ENCODE results near the gene COA7. TPM values are rescaled to one million over a fixed set of nuclear protein-coding genes. Genes with fewer than 3 reads are reported as not detected.

The COA7 gene
- total and polyA plus RNA-seq, 2 of the 8 experiments (the other 6 are each of a cell fraction or from before 2014, with no cell fraction given), result 23.2 to 61.8 TPM

DNA sequence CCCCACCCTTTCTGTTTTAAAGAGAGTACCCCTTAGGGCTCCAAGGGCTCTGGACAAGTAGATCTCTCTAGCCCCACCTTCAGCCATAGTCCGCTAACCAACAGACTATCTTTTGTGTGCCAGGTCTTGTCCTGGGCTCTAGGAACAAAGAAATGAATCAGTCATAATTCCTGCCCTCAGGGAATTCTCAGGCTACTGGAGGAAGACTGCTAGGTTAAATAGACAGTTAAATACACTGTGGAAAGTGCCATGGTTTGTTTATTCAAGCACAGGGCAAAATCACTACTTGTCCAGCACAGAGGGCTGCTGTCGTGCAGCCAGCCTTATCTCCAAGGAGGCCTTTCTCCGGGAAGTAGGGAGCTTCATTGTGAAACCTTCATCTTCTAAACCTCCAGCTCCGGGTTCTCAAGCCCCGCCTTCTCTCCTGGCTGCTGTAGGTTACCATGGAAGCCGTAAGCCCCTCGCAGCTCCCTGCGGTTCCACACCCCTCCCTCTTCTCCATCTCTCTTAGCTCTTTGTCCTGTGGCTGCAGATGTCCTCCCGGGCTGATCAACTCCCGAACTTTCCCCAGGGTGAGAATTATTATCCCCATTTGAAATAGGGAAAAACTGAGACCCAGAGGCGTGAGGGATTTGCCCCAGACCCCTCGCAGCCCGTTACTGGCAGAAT, 35.4 kb downstream of the COA7 start (continued):
- TF ChIP-seq, protein P1, sequence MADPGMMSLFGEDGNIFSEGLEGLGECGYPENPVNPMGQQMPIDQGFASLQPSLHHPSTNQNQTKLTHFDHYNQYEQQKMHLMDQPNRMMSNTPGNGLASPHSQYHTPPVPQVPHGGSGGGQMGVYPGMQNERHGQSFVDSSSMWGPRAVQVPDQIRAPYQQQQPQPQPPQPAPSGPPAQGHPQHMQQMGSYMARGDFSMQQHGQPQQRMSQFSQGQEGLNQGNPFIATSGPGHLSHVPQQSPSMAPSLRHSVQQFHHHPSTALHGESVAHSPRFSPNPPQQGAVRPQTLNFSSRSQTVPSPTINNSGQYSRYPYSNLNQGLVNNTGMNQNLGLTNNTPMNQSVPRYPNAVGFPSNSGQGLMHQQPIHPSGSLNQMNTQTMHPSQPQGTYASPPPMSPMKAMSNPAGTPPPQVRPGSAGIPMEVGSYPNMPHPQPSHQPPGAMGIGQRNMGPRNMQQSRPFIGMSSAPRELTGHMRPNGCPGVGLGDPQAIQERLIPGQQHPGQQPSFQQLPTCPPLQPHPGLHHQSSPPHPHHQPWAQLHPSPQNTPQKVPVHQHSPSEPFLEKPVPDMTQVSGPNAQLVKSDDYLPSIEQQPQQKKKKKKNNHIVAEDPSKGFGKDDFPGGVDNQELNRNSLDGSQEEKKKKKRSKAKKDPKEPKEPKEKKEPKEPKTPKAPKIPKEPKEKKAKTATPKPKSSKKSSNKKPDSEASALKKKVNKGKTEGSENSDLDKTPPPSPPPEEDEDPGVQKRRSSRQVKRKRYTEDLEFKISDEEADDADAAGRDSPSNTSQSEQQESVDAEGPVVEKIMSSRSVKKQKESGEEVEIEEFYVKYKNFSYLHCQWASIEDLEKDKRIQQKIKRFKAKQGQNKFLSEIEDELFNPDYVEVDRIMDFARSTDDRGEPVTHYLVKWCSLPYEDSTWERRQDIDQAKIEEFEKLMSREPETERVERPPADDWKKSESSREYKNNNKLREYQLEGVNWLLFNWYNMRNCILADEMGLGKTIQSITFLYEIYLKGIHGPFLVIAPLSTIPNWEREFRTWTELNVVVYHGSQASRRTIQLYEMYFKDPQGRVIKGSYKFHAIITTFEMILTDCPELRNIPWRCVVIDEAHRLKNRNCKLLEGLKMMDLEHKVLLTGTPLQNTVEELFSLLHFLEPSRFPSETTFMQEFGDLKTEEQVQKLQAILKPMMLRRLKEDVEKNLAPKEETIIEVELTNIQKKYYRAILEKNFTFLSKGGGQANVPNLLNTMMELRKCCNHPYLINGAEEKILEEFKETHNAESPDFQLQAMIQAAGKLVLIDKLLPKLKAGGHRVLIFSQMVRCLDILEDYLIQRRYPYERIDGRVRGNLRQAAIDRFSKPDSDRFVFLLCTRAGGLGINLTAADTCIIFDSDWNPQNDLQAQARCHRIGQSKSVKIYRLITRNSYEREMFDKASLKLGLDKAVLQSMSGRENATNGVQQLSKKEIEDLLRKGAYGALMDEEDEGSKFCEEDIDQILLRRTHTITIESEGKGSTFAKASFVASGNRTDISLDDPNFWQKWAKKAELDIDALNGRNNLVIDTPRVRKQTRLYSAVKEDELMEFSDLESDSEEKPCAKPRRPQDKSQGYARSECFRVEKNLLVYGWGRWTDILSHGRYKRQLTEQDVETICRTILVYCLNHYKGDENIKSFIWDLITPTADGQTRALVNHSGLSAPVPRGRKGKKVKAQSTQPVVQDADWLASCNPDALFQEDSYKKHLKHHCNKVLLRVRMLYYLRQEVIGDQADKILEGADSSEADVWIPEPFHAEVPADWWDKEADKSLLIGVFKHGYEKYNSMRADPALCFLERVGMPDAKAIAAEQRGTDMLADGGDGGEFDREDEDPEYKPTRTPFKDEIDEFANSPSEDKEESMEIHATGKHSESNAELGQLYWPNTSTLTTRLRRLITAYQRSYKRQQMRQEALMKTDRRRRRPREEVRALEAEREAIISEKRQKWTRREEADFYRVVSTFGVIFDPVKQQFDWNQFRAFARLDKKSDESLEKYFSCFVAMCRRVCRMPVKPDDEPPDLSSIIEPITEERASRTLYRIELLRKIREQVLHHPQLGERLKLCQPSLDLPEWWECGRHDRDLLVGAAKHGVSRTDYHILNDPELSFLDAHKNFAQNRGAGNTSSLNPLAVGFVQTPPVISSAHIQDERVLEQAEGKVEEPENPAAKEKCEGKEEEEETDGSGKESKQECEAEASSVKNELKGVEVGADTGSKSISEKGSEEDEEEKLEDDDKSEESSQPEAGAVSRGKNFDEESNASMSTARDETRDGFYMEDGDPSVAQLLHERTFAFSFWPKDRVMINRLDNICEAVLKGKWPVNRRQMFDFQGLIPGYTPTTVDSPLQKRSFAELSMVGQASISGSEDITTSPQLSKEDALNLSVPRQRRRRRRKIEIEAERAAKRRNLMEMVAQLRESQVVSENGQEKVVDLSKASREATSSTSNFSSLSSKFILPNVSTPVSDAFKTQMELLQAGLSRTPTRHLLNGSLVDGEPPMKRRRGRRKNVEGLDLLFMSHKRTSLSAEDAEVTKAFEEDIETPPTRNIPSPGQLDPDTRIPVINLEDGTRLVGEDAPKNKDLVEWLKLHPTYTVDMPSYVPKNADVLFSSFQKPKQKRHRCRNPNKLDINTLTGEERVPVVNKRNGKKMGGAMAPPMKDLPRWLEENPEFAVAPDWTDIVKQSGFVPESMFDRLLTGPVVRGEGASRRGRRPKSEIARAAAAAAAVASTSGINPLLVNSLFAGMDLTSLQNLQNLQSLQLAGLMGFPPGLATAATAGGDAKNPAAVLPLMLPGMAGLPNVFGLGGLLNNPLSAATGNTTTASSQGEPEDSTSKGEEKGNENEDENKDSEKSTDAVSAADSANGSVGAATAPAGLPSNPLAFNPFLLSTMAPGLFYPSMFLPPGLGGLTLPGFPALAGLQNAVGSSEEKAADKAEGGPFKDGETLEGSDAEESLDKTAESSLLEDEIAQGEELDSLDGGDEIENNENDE (IDR thresholded peaks at IDR 0.05; ENCODE audit: insufficient replicate concordance, low read length), result no peak
- TF ChIP-seq EZH2 (IDR thresholded peaks at IDR 0.05; ENCODE audit: low read depth, low read length, severe bottlenecking), result no peak
- no peak for TF ChIP-seq SP1 (IDR thresholded peaks at IDR 0.05; ENCODE audit: low read depth, low read length)
- TF ChIP-seq, protein P2, sequence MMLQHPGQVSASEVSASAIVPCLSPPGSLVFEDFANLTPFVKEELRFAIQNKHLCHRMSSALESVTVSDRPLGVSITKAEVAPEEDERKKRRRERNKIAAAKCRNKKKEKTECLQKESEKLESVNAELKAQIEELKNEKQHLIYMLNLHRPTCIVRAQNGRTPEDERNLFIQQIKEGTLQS (IDR thresholded peaks at IDR 0.05; ENCODE audit: insufficient read depth, low read depth, low read length), result no peak
- no peak for TF ChIP-seq MAFK (IDR thresholded peaks at IDR 0.05; ENCODE audit: low read depth, low read length)
- peak; percentile 76; the same call in 1 of the 2 replicates for TF ChIP-seq KDM1A (IDR thresholded peaks at IDR 0.05; ENCODE audit: borderline replicate concordance, low read length)
